NT2/D1 (cell line): ENCODE results near the gene AFF3.

Source experiments
- SUZ12 ChIP-seq: IDR thresholded peaks from 2 replicates; pipeline ENCODE4 v1.6.1; 2011; ENCODE audit not compliant: insufficient read length, insufficient read depth; ENCODE audit errors: extremely low read depth
- YY1 ChIP-seq: IDR thresholded peaks from 2 replicates; pipeline ENCODE4 v1.6.1; 2011; ENCODE audit not compliant: insufficient read length, insufficient read depth

DNA sequence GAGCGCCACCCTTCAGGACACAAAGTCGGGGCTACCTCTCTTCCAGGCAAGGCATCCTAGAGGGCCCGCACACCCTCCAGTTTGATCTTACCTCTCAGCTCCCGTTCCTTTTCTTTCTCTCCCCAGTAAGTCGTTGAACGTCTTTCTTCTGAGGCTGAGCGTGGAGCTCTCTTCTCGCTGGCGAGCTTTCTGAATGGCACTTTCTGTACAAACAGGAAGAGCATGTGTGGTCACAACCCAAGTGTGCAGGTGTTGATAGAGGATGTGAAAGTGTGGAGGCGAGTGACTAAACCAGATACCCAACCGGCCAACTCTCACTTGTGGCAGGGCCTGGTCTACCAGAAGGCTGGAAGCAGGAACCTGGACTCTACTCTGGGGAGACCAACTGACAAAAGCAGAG is at the start of gene AFF3:
- TF ChIP-seq YY1 (no peak), SUZ12 (no peak)
